SKM-1 treated with dmso at 0.1 percent for 144 hours (cell line): ENCODE measurements around the gene U2AF2.
A peak's percentile ranks its signal among the peaks of the same experiment; 100 is the strongest.

Experiments used
- DNase-seq: peaks from one replicate; lab custom pipeline; 2025; ENCODE audit not compliant: unreplicated experiment; lab: John Stamatoyannopoulos, UW

Gene U2AF2

DNA sequence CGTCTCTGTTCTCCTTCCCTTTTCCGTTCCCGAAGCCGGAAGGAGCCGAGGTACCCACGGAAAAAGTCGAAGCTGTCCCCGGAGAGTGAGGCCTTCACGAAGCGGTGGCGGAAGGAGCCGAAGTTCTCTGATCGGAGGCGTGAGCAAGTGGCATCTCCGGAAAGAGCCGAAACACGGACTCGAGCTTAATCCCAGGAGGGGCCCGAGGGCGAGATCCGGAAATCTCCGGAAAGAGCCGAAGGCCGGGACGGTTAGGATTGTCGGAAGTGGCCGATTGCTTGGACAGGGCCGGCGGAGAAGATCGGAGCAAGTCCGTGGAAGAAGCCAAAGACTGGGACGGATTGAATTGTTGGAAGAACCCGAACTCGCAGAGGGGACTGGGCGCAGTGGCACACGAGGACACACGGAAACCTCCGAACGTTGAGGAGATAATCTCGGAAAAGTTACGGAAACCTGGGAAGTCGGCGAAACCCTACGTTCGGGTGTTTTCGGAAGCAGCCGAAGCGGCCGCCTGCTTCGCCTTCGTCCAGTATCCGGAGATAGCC is 440 bp upstream of the U2AF2 start:
- DNase-seq, result peak; percentile 89

DNA sequence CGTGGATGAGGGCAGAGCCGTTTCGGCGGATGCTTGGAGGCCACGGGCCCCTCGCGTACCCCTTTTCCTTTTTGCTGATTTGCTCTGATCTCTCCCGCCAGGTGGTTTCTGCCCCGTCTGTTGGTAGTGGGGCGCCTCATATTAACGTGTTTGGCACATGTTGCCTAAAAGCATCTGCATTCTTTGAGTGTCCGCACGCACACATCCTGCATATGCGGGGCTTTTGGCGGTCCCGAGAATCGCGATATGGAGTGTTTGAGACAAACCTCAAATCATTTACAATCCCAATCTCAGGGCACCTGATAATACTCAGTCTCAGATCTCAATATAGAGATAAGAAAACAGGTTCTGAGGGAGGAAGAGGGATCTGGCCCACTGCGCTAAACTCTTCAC is 809 bp downstream of the U2AF2 start:
- DNase-seq, result no peak

DNA sequence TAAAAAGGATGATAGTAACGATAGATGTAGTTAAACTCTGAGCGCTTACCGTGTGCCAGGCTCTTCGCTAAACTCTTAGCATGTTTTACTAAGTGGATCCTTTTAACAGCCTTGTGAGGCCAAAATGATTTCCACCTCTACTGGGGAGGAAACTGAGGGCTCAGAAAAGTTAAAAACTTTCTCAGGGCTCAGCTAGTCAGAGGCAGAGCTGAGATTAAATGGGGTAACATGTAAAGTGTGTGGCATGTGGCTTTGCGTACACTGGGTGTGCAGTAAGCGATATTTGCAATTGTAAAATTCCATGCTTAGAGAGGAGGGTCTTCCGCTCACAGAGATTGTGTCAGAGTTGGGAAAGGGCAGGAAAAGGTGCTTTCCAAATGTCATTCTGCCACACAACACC is 1.7 kb downstream of the U2AF2 start:
- DNase-seq, result no peak

DNA sequence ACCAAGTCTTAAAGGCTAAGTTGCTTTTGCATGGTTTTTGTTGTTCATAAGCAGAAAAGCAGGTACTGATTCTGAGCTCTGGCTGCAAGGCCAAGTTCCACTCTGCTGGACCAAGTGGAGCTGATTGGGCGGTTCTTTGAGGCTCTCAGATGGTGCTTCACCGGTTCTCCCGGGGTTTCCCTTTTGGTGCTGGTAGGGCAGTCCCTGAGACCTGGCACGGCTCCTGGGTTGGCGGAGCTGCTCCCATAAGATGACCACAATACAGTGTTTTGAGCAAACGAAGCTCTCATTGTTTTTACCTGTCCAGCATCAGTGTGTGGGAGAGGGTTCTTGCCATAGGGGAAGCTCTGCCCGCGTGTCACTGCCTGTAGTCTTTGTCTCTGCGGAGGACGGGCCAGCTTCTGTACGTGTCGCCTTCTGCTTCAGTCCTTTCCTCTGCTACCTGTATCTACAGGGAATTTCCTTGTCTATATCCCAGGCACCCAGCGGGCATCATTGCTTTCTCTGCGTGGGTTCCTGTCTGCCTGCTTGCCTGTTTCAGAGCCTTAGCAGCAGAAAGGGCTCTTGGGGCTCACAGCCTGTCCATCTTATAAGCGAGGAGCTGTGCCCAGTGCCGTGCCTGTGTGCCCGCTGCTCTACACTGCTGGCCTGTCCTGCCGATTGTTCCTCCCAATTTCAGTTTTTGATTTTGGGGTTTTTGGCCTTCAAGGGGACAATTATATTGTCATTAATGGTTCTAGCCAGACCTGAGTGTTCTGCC is 2.3 kb downstream of the U2AF2 start:
- no peak for DNase-seq

DNA sequence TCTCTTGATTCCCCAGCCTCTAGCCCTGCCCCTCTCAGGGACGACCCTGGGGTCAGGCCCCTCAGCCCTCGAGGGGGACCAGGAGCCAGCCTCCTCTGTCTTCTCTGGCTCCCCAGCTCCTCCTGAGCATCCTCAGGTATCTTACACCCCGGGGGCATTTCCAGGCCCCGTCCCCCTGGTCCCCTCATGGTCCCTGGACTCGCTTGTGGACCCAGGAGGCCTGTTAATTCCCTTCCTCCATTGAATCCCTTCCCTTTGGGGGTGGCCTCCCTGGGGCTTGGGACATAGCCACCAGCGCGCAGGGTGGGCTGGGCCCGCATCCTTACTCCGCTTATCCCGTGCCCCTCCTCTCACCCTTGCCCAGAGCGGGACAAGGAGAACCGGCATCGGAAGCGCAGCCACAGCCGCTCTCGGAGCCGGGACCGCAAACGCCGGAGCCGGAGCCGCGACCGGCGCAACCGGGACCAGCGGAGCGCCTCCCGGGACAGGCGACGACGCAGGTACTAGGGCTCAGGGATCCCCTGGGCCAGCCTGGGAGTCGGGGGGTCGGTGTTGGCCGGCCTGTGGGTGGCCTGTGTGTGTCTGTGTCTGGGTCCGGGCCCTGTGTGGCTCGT is 4.1 kb downstream of the U2AF2 start:
- no peak for DNase-seq

DNA sequence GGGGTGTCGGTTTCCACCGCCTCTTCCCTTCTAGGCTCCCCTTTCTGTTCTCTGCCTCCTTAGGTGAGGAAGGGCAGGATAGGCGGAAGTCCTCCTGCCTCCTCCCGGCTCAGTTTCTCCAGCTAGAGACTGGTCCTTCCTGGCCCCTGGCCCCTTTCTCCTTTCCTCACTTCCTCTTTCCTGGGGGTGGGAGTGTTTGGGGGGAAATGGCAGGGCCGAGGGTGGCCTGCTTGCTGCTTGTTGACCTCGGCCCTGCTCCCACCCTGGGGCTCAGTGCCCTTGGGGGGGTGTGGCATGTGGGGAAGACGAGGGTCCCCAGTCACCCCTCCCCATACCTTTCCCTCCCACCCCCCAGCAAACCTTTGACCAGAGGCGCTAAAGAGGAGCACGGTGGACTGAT is 5.0 kb downstream of the U2AF2 start:
- DNase-seq, result no peak

DNA sequence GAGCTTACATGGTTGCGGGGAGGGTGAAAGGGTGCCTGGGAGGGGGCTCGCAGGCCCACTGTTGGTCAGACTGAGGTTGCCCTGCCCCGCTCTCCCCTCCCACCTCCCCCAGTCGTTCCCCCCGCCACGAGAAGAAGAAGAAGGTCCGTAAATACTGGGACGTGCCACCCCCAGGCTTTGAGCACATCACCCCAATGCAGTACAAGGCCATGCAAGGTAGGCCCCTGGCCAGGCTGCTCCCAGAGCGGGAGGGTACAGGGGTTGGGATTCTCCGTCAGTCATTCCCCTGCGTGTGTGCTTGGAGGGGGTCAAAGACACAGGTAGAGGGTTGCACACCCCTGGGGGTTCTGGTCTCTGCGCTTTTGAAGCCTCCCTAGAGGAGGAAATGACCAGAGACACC is 5.6 kb downstream of the U2AF2 start:
- no peak for DNase-seq

DNA sequence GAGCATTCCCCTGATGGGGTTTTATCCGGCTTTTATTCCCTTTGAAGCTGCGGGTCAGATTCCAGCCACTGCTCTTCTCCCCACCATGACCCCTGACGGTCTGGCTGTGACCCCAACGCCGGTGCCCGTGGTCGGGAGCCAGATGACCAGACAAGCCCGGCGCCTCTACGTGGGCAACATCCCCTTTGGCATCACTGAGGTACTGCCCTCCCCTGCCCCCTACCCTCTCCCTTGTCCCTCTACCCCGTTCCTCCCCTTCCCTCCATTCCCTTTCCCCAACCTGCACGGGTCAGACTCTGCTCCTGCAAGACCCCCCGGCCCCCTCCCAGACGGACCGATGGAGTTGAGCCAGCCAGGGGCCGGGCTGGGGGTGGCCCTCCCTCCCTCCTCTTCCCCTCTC is 6.2 kb downstream of the U2AF2 start:
- DNase-seq, result no peak

DNA sequence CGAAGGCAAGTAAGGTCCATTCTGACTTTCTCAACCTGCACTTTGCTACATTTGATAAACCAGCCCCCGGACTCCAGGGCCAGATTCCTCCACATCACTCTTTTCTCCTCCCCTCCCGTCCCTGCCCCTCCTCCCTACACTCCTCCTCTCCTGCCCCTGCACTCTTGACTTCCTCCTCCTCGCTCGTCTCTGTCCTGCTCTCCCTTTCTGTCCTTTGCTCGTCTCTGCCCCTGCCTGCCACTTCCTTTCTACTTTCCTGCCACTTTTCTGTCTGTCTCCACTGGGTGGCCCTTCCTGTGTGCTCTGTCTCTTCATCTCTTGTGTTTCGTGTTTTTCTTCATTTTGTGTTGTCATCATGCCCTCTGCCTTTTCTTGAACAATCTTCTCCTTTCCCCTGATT is 7.0 kb downstream of the U2AF2 start:
- no peak for DNase-seq

DNA sequence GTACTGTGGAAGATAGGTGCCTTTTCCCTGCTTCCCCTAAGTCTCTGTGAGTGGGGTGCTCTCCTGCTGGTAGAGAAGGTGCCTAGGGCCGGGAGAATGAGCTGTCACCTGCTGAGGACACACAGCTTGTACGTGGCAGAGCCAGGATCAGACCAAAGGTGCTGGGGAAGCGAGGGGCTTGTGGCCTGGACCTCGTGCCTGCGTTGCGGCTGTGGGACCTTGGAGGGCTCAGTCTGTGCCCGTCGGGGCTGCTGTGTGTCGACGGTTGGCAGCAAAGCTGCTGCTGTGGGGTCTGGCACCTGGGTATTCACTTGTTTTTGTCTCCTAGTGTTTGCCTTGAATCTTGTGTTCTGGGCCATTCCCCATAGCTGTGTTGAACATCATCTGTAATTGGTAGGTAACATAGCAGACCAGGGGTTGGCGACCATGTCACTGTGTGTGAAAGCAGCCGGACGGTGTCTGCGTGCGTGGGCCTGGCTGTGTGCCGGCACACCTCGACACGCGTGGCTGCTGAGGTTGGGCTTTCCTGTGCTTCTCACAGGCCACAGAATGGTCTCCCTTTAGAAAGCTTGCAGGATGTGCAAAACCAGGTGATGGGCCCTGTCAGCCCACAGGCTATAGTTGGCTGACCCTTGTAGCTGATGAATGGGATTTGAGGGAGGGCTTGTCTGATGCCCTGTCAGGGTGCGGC is 9.2 kb downstream of the U2AF2 start:
- DNase-seq, result no peak

DNA sequence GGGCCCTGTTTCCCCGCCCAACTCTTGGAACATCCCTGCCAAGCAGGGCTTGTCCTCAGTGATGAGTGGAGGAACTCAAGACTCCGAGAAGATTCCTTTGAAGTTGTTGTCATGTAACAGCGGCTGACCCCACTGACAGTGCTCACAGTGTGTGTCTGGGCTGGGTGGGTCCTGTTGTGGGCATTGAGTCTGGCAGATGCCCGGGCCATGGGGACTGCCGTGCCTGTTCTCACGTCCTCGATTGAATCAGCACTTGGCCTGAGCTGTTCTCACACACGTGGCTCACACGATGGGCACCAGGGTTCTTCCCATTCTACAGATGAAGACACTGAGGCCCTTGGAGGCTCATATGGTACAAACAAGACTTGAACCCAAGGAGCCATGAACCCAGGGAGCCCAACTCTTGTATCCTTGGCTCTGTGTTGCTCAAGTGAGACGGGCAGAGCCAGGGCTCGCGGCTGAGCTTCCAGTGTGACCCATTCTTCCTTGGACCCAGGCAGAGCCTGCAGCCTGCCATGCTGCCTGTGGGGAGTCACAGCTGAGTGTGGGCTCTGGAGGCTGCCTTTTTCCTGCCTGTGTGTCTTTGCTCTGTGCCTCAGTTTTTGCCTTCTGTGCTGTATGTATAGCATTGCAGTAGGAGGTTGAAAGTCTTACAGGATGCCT is 11.6 kb downstream of the U2AF2 start:
- DNase-seq, result no peak

DNA sequence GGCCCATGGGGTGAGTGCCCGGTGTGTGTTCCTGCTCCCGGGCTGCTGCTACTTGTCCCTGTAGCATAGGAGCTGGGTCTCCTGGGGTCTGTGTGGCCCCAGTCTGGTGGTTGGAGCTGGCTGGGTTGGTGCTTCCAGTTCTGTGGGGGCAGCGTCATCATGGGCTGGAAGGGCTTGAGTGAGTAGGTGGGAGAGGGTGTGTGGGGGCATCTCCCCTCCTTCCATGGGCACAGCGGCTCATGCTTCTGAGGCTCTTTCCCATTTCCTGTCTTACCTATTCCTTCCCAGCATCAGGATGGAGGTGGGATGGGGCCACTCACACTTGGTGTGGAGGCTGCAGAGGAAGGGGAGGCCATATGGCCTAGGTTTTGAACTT is 12.2 kb downstream of the U2AF2 start:
- DNase-seq, result no peak

DNA sequence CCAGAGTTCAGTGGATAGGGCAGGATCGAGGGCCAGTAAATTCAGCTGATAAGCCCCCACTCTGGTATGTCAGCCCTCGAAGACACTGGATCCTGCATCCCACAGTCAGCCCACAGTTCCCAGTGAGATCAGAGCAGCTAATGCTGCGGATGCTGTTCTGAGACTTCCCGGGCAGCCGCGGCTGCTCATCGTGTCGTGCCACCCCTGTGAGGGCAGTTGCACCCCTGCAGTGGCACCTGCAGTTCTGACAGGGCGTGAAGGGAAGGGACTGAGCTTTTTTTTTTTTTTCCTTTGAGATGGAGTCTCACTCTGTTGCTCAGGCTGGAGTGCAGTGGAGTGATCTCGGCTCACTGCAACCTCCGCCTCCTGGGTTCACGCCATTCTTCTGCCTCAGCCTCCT is 12.7 kb downstream of the U2AF2 start:
- no peak for DNase-seq

DNA sequence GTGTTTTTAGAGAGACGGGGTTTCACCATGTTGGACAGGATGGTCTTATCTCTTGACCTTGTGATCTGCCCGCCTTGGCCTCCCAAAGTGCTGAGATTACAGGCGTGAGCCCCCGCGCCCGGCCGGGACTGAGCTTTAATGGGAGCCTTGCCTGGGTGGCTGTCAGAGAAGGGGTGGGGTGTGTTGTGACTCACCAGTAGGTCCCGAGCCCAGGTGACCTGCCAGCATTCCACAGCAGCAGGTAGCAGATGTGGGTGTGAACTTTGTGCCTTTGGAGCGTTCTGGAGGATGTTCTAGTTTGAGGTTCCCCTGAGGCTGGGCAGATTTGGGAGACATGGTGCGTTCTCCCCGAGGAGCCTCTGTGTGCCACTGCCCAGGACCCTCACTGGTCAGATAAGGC is 13.1 kb downstream of the U2AF2 start:
- no peak for DNase-seq

DNA sequence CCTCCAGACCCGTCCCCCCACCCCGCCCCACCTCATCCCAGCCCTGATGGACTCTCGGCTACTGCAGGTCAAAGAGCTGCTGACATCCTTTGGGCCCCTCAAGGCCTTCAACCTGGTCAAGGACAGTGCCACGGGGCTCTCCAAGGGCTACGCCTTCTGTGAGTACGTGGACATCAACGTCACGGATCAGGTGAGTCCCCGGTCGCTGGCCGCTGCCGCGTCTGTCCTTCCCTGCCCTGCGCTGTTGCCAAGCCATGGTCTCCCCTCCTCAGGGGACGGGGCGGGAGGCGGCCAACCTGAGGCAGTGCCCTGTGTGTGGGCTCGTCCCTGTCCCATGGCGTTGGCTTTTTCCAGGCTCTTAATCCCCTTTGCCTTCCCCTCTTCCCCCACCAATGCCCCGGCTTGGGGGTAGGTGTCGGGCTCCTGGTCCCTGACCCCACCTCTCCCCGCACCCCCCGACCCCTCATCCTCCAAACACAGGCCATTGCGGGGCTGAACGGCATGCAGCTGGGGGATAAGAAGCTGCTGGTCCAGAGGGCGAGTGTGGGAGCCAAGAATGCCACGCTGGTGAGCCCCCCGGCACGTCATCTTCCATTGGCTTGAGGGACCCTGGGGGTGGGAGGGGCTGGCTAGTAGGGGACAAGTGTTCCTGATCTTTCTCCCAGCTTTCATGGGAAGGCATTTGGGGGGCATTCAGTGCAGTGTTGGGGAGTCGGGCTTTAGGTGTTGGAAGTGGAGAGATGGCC is 13.9 kb downstream of the U2AF2 start:
- no peak for DNase-seq

DNA sequence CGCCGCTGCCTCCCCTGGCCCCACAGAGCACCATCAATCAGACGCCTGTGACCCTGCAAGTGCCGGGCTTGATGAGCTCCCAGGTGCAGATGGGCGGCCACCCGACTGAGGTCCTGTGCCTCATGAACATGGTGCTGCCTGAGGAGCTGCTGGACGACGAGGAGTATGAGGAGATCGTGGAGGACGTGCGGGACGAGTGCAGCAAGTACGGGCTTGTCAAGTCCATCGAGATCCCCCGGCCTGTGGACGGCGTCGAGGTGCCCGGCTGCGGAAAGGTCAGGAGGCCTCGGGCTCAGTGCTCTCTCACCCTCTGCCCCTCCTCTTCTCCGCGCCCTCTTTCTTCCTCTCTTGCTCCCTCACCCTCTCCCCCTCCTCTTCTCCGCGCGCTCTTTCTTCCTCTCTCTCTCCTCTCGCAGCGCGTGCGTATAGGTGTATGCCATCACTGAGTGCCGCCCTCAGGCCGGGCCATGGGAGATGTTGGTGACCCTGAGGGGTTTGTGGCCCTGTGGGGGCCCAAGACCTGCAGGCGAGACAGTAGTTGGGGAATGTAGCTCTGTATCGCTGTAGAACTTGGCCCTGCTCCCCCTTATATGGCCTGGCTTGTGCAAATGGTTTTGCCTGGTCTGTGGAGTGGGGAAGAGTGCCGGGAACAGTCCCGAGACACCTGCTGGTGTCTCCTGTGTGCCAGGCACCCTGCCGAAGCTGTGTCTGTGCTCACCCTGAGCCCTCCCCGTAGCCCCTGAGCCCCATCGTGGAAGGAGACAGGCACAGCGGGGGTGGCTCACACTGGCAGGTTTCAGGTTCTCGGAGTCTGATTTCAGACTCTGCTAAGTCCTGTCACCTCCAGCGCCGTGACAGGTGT is 14.8 kb downstream of the U2AF2 start:
- no peak for DNase-seq

DNA sequence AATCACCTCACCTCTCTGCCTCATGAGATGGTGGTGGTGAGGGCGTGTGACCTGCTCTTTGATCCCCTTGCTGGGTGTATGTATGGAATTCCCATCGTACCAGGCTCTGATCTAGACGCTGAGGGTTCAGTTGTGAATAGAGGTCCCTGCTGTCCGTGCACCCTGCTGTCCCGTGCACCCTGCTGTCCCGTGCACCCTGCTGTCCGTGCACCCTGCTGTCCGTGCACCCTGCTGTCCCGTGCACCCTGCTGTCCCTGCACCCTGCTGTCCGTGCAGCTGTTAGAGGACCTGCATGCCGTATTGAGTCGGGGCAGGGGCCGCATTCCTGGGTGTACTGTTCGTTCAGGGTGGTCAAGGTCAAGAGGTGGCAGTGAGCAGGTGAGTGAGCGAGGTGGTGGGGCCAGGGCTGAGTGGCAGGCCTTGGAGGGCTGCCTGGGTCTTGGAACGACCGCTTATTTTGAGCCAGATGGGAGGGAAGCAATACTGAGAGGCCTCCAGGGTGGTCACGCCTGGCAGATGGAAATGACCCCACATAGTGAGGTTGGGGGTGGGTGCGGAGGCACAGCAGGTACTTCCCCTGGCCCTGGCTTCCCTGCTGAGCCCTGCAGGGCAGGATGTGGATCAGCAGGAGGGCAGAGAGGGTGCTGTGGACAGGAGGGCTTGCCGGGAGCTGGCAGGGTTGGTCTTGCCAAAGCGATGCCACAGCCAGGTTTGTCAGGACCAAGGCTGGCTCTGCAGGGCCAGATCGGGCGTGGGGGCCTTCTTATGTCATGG is 15.6 kb downstream of the U2AF2 start:
- DNase-seq, result no peak

DNA sequence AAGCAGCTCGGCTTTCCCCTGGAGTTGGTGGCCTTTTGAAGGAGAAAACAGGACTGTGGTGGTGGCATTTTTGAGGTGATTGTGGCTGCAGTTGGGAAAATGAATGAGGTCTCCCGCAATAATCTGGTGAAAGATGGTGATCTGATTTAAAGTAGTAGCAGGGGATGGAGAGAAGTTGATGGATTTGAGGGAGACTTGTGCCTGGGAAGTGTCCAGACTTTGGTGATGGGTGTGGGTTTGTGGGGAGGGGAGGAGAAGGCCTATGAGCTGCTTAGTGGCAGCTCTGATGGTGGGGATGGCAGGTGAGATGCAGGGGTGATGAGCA is 16.2 kb downstream of the U2AF2 start:
- no peak for DNase-seq

DNA sequence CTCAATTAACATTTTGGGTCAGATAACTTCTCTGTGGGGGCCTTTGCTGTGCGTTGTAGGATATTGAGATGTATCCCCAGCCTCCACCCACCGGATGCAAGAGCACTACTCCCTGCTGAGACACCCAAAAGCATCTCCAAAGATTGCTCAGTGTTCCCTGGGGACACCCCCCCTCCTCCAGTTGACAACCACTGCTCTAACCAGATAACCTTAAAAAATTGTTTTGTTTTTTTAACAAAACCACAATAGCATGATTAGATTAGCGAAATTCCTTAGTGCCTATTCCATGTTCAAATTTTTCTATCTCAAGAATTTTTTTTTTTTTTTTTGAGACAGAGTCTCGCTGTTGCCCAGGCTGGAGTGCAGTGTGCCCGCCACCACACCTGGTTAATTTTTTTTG is 17.6 kb downstream of the U2AF2 start:
- DNase-seq, result no peak
